NCI-H460 (cell line): Measurements from ENCODE around the gene IL17B. TPM values are rescaled to one million over a fixed set of nuclear protein-coding genes. Genes with fewer than 3 reads are reported as not detected.
A peak's percentile ranks its signal among the peaks of the same experiment; 100 is the strongest.

Experiments used
- DNase-seq: peaks from one replicate; pipeline ENCODE4 v3.0.0-alpha.2; 2016; ENCODE audit warnings: low read depth; ENCODE audit errors: extremely low read depth
- total RNA-seq: library from RNA; depleted of rRNA; stranded (reverse); fragments of >200 nt; shearing (Covaris generic); gene quantifications from 2 replicates; pipeline ENCODE4 v1.2.3, GENCODE V29; 2014

Gene IL17B
- total RNA-seq, 1 experiment from 2014 or later: not detected

- no peak for DNase-seq
These were observed 15.2 kb downstream of the IL17B start for GRCh38 chr5:149363936-149364335.

DNA sequence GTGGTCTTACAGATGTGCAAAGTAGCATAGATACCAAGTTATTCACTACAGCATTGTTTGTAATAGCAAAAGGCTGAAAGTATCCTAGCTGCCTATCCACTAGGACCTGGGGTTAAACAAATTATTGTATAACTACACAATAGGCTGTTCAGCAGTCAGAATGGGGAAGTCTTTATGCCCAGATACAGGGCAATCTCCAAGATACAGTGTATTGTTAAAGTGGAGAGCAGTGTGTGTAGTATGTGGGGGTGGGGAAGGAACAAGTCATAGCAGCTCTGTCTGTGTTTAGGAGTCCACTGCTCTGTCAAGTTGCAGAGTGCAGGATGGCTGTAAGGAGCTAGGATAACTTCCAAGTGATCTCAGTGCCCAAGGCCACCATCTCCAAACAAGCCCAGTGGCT is 15.7 kb downstream of the IL17B start:
- DNase-seq: no peak

GRCh38 chr5:149362541-149362940 is 16.6 kb downstream of the IL17B start:
- DNase-seq: no peak

DNA sequence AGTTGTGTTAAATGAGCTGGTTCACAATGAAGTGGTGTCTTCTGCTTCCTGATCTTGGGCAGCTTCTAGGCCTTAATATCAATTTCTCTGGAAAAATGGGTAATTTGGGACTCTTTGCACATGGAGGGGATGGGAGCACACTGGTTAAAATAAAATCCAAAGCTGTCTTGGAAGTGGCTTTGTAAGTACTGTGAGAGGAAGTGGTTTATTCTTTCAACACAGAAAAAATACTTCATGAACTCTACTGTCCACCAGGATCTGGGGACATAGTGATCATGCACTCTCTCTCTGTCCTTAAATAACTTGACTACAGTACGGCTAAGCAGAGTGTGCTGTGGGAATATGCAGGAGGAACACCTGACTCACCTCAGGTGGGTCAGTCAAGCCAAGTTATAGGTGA is 18.8 kb downstream of the IL17B start:
- no peak for DNase-seq

- DNase-seq: no peak
These were observed 20.1 kb downstream of the IL17B start for GRCh38 chr5:149358868-149359495.

DNA sequence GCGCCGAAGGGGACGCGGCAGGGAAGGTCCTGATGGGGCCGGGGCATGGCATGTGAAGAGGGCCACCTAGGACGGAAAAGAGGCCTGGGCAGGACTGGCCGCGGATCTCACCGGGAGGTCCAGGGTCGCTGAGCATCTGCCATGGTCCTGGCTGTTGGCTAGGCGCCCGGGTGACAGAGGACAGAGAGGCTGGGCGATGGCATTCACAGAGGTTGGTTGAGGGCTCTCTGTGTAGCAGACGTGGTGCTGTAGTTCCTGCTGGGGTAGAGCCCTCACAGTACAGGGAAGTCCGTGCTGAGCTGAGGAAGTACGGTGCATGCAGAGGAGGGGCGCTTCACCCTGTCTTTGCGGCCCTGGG is 20.8 kb downstream of the IL17B start:
- DNase-seq: no peak

DNA sequence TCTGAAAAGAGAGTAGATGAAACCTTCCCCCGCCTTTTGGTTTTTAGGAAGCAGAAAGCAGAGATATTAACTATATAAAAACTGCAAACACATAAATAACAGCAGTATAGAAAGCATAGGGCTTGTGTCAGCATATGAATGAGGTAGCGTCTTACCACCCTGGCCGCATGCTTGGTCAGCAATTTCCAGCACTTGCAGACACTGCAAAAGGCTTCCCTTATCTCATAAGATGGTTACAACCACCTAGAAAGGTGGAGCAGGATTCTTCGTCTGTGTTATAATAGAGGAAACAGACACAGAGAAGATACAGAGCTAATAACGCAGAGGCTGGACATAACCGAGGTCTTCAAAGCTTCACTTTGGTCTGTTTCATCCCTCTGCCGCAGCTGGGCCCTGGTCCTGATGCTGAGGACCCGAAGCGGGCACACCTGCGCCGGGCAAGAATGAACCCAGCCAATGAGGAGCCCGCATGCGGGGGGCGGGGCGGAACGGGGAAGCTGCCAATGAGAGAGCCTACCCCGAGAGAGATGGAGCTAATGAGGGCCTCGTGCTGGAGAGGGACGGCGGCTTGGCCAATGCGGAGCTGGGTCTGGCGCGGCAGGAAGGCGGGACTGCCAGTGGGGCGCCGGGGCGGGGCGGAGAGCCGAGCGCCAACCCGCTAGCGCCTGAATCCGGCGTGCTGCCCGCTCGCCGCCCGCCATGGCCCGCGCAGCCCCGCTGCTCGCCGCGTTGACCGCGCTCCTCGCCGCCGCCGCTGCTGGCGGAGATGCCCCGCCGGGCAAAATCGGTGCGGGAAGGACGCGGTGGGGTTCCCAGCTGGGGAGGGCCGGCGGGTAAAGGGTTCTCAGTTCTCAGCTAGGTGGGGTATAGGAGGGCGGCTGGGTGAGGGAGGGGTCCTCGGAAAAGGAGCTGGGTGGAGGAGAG is 21.5 kb downstream of the IL17B start, which contains the start of gene PCYOX1L:
TSS of gene PCYOX1L (plus strand) at position 677 of the 924 bp plus-strand sequence. CDS start at position 700, 23 bp downstream.
- peak; percentile 95 for DNase-seq

- DNase-seq: no peak
These were observed 22.7 kb downstream of the IL17B start for GRCh38 chr5:149356391-149356790.

- DNase-seq: no peak
These were observed 23.4 kb downstream of the IL17B start for GRCh38 chr5:149355688-149356087.

DNA sequence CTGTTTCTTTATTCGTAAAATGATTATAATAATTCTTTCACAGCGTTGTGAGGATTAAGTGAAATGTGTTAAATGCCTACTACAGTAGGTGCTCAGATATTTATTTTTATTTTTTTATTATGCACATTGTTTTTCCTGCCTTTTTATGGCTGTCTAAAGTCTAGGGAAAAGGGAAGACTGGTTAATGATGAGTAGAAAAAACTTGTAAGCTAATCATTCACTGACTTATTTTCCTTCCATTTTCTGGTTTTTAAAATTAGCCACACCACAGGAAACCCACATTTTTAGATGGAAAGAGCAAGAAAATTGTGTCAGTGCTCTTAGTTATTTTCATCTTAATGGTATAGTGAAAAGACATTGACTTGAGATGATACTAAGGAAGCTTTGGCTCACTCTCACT is 25.2 kb downstream of the IL17B start:
- DNase-seq: no peak

GRCh38 chr5:149352169-149352568 is 26.9 kb downstream of the IL17B start:
- DNase-seq: no peak

DNA sequence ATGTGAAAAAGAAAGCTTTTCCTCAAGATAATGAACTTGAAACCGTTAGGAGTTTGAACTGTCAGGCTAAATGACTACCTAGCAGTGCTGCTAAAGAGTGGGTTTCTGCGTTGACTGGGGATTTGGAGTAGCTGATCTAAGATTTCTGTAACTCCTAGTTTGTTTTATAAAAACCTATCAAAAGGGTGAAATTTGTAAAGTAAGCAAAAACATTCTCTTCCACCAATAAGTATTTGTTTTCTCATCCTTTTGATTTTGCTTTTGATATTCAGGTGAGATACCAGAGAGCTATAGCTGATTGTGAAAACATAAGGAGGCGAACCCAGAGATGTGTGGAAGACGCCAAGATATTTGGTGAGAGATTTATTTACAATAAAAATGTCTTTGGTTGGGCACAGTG is 29.7 kb downstream of the IL17B start:
- no peak for DNase-seq

DNA sequence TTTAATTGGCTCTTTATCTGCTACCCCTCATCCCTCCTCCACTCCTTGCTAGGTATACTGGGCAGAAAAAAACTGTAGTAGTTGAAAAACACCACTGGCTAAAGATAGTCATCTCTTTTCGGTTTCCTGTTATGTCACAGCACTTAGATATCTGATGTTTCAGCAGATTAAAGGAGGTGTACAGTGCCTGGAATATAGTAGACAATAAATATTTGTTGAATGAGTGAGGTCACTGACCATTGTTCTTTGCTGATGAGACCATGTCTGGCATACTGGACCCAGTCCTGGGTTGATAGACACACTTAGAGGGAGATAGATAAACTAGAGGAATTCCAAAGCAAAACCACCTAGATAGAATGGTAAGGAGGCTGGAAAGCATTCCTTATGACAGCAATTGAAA is 30.6 kb downstream of the IL17B start:
- DNase-seq: no peak

- no peak for DNase-seq
These were observed 33.2 kb downstream of the IL17B start for GRCh38 chr5:149345892-149346222.

GRCh38 chr5:149345147-149345891 is 33.8 kb downstream of the IL17B start, which contains the start of gene GRPEL2:
Gene GRPEL2, plus strand, starts transcription at chr5:149345499. Its CDS starts 41 bp downstream, at chr5:149345540.
- DNase-seq: peak; percentile 98

GRCh38 chr5:149344151-149344550 is 34.9 kb downstream of the IL17B start:
- no peak for DNase-seq

GRCh38 chr5:149341876-149342275 is 37.2 kb downstream of the IL17B start:
- no peak for DNase-seq

DNA sequence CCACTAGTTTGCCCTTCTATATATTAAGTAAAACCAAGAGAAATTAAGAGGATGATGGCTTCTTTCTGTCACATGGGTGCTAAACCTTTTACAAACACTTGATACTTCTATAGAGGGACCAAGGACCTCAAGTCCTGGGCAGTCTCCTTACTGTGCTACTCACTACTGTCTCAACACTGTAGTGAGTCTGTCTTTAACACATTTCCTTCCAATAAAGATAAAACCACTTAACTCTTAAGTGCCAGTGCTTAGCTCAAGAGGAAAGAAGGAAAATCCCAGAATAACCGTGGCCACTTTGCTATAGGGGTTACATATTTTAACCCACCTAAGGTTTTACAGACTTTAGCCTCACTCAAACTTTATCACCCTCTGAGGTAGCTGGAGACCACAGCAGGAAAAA is 38.2 kb downstream of the IL17B start:
- DNase-seq: no peak

DNA sequence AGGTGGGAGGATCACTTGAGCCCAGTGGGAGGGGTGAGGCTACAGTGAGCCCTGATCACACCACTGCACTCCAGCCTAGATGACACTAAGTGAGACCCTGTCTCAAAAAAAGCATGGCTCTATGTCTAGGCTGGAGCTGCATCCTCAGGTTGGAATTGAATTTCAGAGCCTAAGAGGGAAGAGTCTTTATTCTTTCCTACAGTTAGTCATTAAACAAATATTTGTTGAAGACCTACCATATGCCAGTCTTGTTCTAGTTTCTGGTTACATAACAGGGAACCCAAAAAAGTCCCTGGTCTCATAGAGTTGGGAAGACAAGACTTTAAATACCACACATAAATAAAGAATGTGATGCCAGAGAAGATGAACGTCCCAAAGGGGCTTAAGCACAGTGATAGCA is 40.7 kb downstream of the IL17B start:
- DNase-seq: no peak

- DNase-seq: no peak
These were observed 41.4 kb downstream of the IL17B start for GRCh38 chr5:149337736-149338135.

DNA sequence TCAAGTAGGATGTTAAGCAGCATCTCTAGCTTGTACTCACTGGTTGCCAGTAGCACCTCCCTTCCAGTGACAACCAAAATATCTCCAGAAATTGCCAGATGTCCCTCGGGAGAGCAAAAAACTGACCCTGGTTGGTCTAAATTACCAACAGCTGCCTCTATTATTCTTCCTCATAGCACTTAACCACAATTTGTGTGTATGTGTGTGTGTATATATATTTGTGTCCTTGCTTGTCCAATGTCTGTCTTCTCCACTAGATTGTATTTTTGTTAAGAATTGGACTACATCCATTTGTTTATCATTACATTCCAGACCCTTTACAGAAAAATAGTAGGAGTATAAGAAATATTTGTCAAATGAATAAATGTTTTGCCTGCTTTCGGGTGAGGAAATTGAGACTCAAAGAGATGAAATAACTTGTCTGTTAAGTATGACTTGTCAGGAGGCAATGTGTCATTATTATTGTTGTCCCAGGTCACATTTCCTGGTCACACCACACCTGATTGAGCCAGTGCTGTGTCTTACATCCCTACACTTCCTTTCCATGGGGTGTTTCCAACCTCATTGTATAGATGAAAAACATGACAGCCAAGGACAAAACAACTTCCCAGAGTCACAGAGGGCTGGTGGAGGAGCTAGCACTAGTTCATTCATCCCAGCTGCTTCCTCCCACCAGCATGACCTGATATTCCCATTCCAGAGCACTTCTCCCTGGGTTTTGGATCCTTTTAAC is 45.2 kb downstream of the IL17B start:
- no peak for DNase-seq
